ENCODE data around the gene TUBB4A.
"Not testable (repeated sequence)": the region's sequence is repeated elsewhere in the genome, so short reads cannot be mapped to it uniquely, and the experiment has no call there.

Gene TUBB4A

DNA sequence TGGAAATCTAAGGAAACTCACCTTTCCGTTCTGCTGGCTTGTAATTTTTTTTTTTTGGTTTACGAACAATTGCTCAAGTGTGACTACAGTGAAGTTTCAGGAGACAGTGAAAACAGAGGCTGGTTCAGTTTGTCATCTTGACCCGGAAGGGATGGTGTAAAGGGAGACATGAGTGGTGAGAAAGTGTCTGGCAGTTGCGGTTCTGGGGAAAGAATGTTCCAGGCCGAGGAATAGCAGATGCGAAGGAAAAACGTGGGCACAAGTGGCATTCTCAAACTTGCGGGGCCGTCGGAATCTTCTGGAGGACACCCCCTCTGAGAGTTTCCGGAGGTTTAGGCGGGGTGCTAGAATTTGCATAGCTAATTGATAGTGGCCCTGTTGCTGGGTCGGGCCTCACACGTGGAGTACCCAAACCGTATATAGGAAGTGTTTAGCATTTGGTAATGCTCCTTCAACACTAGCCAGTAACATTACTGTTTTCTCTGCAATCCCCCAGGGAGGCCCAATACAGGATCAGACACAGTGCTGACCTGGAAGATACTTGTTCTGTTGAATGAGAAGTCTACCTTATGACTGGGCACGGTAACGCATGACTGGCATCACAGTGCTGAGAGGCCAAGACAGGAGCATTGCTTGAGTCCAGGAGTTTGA is 25.9 kb upstream of the TUBB4A start:
- DNase-seq: no peak

DNA sequence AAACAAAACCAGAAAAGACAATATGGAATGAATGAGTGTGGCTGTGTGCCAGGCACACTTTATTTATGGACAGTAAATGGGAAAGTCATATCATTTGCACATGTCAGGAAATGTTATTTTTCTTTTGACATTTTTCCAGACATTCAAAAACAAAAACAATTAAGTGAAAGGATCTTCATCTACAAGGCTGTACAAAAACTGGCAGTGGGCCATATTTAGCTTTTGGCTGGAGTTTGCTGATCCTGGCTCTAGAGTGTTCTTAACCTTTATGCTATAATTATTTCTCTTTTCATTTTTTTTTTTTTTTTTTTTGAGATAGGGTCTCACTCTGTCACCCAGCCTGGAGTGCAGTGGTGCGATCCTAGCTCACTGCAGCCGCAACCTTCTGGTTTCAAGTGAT is 22.2 kb upstream of the TUBB4A start:
- no peak for DNase-seq

DNA sequence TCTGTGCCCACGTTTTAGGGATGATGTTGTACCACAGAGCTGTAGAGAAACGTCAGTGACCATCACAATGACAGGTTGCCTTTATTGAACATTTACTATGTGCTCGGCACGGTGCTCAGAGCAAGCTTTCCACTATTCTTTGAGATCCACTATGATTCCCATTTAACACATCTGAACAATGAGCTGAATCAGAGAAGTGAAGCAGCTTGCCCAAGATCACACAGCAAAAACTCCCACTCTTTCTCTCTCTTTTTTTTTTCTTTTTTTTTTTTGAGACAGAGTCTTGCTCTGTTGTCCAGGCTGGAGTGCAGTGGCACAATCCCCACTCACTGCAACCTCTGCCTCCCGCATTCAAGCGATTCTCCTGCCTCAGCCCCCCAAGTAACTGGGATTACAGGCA is 20.6 kb upstream of the TUBB4A start:
- DNase-seq: no peak

DNA sequence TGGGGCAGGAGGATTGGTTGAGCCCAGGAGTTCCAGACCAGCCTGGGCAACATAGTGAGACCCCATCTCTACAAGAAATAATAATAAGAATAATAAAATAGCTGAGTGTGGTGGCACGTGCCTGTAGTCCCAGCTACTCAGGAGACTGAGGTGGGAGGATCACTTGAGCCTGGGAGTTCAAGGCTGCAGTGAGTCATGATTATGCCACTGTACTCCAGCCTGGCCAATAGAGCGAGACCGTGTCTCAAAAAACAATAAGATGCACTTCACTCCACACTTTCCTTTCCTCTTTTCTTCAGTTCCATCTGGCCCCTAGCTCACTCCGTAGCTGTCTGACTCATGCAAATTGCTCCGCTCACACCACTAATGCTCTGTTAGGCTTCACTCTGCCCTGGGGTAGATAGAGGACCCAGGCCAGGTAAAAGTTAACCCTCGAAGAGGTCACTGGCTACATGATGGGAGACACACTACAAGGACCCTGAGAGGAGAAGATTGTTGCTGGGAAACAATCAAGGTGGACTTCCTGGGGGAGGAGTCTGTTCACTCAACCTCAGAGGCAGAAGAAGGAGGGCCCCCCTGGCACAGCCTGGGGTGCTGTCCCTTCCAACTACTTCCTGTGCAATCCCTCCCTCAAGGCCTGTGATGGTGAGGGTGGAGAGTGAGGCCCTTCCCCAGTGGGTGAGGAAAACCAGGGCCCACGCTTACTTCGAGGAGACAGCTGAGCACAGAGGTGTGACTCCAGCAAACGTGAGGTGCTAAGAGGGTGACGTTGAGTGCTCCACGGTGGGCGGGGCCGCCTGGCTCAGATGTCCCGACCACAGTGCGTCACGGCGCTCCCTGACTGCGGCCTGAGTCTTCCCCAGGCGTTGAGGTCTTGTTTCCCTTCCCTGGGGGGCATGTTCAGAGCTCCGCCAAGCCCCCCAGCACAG is 19.9 kb upstream of the TUBB4A start:
- DNase-seq: no peak

DNA sequence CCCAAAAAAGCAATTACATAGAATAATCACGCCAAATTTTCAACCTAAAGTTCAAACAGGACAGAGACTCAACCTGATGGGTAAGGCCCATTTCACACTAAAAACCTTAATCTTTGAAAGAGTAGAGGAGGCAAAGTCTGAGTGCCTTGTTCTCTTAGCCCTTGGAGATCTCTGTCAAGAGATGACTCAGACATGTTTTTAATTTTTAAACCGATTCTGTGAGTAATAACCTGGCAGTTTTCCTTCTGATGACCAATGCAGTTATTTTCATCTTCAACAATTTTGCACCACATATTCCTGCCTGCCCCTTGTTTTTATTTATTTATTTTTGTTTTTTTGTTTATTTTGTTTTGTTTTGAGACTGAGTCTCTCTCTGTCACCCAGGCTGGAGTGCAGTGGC is 17.2 kb upstream of the TUBB4A start:
- DNase-seq: no peak

DNA sequence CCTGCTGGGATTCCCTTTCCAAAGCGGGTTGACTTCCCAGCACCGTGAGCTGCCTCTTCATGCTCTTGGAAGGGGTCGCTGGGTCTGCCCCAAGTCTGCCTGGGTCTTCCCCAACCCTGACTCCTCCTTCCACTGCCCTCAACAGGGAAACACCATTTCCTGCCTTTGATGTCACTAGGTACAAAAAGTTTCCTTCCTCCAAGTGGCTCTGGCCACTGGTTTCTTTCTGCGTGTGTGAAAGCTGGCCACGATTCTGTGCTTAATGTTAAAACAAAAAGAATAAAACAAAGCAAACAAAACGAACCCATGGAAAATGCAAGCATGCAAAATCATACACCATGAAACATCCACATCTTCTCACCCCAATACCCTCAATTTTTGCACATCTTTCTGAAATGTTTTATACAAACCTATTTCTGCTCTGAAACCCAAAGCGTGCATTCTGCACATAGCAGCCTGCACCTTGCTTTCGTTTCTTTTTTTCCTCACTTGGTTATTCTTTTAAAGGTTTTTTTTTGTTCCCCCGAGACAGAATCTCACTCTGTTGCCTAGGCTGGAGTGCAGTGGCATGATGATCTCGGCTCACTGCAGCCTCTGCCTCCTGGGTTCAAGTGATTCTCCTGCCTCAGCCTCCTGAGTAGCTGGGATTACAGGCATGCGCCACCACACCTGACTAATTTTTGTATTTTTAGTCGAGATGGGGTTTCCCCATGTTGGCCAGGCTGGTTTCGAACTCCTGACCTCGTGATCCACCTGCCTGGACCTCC is 16.2 kb upstream of the TUBB4A start:
- DNase-seq: no peak

DNA sequence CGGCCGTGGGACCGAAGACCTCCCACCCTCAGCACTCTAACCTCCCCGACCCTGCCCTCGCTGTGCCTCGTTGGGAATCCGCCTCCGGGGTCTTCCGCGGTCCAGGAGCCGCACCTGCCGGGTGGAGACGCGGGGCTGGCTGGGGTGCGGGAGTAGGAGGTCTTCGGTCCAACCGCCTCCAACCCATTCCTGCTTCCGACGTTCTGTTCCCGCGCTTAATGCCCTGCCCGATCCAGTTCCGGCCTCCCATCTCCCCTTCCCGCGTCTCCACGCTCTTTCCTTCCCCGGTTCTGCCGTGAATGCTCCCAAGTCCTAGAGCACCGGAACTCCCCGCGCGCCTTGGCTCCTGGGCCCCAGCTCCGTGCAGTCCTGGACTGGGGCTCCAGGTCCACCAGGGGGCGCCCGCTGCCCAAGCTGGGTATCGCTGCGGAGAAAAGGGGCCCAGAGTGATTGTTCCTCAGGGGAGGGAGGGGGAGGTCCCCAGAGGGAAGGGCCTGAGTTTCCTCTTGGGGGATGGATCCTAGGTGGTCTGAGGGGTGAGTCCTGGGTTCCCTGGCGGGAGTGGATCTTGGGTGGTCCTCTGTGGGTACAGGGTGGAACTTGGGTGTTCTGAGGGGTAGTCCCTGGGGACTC is 14.7 kb upstream of the TUBB4A start:
- DNase-seq: peak in 54 of 56 donors; percentile 43 to 96 (median 80)

DNA sequence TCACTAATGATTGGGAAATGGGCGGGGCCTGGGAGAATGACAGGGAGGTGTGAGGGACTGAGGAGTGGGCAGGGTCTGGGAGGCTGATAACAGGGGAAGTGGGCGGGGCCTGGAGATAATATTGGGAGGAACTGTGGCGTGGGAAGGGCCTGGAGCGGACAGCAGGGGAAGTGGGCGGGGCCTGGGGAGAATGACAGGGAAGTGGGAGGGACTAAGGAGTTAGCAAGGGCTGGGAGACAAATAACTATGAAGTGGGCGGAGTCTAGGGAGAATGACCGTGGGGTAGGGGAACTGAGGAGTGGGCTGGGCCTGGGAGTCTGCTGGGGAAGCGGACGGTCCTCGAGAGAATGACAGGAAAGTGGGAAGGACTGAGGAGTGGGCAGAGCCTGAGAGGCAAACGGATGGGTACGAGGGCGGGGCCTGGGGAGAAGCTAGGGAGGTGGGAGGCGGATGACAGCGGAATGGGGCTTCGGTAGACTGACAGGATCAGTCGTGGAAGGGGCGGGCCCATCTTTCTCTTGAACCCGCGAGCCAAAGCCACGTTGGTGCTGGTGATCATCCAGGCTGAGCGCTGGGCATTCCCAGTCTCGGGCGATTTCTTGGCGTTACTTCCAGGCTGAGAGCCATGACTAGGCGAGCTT is 14.0 kb upstream of the TUBB4A start:
- DNase-seq: peak in 55 of 56 donors; percentile 50 to 98 (median 90)

DNA sequence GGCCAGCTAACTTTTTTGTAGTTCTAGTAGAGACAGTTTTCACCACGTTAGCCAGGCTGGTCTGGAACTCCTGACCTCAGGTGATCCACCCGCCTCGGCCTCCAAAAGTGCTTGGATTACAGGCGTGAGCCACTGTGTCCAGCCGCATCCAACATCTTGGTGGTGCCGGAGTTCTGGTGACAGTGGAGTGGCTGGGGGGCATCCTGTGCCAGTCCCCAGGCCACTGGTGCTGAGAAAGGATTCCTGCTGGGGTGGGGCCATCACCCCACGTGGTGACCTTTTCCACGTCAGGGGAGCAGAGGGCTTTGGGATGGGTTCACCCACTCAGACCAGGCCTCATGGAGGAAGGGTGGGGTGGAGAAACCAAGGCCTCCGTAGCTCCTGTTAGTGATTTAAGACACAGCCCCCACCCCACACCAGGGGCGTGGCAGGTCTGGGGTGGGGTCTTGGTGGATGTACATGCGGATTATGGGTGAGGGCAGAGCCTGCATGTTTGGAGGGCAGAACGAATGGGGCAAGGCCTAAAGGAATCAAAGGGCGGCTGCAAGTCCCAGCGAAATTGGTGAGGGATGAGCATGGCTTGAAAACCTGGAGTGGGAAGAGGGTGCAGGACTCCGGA is 12.9 kb upstream of the TUBB4A start:
- DNase-seq: no peak

DNA sequence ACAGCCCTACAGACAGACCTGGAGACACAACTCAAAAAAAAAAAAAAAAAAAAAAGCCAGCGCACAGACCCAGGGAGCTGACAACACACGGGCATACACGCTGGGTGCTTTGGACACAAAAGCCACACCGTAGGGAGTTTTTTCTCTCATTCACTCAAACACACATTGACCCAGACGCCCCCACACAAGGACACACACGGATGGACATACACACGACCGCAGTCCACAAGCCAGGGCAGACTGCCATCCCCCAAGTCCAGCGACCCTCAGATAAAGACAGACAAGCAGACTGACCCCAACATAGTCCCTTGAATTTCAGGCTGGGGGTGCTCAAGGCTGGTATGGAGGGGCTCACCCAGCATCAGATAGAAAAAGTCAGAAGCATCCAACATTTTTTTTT is 12.0 kb upstream of the TUBB4A start:
- DNase-seq: no peak

DNA sequence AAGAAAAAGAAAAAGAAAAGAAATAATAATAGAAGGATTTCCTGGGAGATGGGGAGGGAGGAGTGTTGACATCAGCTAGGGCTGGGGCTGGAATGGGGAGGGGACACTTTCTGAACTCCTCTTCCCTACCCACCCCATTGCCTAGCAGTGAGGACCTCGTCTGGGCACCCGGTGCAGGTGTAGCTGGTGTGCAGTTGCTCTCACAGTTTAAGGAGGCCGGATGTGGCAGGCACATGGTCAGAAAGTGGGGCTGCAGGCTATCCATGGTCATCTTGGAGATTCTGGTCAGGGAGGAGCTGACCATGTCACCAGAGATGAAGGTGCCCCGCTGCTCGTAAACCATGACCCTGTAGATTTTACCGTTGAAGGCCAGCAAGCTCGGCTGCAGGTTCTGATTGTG is 8.5 kb upstream of the TUBB4A start:
- peak in 2 of 56 donors; percentile 20 to 36 for DNase-seq

DNA sequence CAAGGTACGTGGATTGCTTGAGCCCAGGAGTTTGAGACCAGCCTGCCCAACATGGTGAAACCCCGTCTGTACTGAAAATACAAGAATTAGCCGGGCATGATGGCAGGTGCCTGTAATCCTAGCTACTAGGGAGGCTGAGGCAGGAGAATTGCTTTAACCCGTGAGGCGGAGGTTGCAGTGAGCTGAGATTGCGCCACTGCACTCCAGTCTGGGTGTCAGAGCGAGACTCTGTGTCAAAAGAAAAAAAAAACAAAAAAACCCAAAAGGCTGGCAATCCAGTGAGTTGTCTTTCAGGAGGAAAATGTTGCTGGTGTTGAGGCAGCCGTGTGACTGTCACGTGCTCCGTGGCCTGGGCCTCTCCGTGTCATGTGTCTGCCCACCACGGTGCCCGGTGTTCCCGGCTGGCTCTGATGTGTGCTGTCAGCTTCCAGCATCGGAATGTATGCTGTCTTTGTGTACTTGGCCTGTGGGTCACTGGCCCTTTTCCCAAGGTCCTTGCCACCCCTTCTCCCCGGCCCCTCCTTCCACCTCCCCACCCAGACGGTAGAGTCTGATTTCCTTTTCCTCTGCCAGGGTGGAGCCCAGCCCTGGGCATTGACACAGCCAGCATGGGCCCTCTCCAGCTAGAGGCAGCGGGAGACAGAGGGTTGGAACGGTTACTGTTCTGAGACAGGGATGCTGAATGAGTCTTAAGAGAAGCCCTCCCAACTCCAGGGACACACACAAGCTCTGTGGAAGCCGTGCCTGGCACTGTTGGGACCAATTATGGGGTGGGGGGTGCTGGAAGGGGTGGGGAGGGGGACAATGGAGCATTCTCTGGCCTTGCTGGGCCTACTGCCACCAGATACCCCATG is 7.2 kb upstream of the TUBB4A start:
- peak in 55 of 56 donors; percentile 61 to 99 (median 93) for DNase-seq

DNA sequence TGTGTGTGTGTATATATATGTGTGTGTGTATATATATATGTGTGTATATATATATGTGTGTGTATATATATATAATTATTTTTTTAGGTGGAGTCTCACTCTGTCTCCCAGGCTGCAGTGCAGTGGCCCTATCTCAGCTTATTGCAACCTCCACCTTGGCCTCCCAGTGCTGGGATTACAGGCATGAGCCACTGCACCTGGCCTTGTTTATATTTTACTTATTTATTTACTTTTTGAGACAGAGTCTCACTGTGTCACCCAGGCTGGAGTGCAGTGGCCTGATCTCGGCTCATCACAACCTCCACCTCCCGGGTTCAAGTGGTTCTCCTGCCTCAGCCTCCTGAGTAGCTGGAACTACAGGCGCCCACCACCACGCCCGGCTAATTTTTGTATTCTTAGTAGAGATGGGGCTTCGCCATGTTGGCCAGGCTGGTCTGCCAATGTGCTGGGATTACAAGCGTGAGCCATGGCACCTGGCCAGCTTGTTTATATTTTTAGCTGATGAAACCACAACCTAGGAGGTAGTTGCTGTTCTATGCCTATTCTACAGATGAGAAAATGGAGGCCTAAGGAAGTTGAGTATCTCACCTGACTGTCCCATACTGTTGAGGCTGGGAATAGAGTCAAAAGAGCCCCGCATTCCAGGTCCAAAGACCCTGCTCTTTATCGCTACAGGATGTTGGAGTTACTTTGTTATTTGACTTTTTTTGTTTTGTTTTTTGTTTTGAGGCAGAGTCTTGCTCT is 6.1 kb upstream of the TUBB4A start:
- not testable (repeated sequence) for DNase-seq

DNA sequence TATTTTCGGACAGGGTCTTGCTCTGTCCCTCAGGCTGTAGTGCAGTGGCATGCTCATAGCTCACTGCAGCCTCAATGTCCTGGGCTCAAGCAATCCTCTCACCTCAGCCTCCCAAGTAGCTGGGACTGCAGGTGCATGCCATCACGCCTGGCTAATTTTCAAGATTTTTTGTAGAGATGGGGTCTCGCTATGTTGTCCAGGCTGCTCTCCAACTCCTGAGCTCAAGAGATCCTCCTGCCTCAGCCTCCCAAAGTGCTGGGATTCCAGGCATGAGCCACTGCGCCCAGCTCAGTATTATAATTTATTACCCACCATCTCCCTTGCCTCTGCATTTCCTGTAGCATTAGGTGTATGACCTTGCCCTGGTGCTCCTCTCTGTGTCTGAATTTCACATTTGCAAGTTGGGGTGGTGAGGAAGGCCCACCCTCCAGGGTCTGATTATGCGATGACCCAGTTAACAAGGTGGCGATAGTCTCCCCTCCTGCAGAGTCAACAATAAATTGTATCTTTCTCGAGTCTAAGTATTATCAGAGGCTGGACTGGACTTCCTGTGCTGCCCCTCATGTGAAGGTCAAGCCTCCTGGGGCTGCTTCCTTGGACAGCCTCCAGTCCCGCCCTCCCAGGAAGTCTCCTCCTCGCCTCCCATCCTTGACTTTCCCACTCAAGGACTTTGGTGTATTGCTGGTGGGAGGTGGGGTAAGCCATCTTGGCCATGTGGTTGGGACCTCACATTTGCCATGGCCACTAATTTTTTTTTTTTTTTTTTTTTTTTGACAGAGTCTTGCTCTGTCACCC is 1.5 kb upstream of the TUBB4A start:
- no peak for DNase-seq

DNA sequence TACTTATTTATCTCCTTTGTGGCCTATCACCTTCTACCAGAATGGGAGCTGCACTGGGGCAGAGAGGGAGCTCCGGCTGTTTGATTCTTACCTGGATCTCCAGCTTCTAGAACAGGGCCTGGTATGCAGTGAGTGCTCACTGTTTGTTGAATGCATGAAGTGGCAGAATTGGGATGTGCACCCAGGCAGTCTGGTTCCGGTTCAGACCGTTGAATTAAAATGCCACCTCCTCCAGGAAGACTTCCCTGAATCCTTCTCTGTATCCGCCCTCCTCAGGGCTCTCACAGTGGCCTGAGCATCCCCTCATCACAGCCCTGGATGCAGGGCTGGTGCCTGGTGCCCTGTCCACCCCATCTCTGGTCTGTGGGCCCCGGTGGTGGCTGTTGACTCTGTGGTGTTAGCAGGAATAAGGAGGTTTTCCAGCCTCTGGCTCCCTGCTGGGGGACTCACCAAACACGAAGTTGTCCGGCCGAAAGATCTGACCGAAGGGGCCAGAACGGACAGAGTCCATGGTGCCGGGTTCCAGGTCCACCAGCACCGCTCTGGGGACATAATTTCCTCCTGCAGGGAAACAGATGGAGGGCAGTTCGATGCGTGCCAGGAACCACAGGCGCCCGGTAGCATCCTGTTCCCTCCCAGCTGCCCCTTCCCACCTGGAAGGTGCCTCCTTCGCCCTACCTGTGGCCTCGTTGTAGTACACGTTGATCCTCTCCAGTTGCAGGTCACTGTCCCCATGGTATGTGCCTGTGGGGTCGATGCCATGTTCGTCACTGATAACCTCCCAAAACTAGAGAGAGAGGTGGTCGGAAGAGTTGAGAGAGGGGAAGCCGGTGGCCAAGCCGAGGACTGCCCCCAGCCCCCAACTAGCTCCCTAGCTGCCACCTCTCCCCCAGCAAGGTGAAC is 1.0 kb downstream of the TUBB4A start:
- no peak for DNase-seq

DNA sequence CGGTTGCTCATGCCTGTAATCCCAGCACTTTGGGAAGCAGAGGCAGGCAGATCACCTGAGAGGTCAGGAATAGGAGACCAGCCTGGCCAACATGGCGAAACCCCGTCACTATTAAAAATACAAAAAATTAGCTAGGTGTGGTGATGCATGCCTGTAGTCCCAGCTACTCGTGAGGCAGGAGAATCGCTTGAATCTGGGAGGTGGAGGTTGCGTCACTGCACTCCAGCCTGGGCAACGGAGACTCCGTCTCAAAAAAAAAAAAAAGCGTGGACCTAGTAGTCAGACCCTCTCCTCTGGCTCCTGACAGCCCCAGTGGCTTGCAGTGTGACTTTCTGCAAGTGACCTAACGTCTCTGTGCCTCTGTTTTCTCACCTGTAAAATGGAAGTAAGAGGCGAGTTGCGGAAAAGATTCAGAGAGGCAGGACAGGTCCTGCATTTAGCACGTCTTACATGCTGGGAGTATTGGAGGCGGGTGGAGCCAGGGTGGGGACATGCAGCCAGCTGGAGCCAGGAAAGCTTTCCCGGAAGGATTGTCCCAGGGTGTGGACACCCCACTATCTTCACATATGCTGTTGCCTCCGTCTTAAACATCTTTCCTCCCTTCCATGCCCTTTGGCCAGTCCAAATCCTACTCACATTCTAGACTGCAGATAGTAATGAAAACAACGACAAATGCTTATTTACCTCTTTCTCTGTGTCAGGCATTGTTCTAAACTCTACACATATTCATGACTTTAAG is 2.9 kb downstream of the TUBB4A start:
- no peak for DNase-seq
